HG03064 (cell line): ENCODE data around the gene LDHAL6A.
"Not testable (repeated sequence)": the region's sequence is repeated elsewhere in the genome, so short reads cannot be mapped to it uniquely, and the experiment has no call there.

Experiments
- ATAC-seq: cut with Tn5 transposase; IDR thresholded peaks from one replicate; pipeline ENCODE4 v1.9.1; 2021; ENCODE audit warnings: low read depth; ENCODE audit not compliant: unreplicated experiment

LDHAL6A gene

GRCh38 chr11:18455686-18456372 lies at the start of gene LDHAL6A:
Gene LDHAL6A (plus strand): TSS chr11:18455856. CDS start chr11:18456681, 825 bp downstream.
- no peak for ATAC-seq

- ATAC-seq = not testable (repeated sequence)
Measured at GRCh38 chr11:18407400-18407799, 48.3 kb upstream of the LDHAL6A start.

GRCh38 chr11:18408558-18409291 lies 46.9 kb upstream of the LDHAL6A start:
- no peak for ATAC-seq

GRCh38 chr11:18416459-18416858 lies 39.2 kb upstream of the LDHAL6A start:
- ATAC-seq = no peak

GRCh38 chr11:18419040-18419439 lies 36.6 kb upstream of the LDHAL6A start:
- ATAC-seq = no peak

- ATAC-seq = no peak
Measured at GRCh38 chr11:18420067-18420466, 35.6 kb upstream of the LDHAL6A start.

- ATAC-seq = no peak
Measured at GRCh38 chr11:18427240-18427639, 28.4 kb upstream of the LDHAL6A start.

- ATAC-seq = no peak
Measured at GRCh38 chr11:18429332-18429731, 26.3 kb upstream of the LDHAL6A start.

GRCh38 chr11:18438691-18439090 lies 17.0 kb upstream of the LDHAL6A start:
- ATAC-seq = no peak

GRCh38 chr11:18449251-18449650 lies 6.4 kb upstream of the LDHAL6A start:
- ATAC-seq = no peak

- ATAC-seq = no peak
Measured at GRCh38 chr11:18452927-18453326, 2.7 kb upstream of the LDHAL6A start.

GRCh38 chr11:18457450-18457849 lies 1.8 kb downstream of the LDHAL6A start:
- no peak for ATAC-seq

GRCh38 chr11:18459634-18460033 lies 4.0 kb downstream of the LDHAL6A start:
- ATAC-seq = no peak

GRCh38 chr11:18461909-18462308 lies 6.3 kb downstream of the LDHAL6A start:
- no peak for ATAC-seq

- no peak for ATAC-seq
Measured at GRCh38 chr11:18463439-18463838, 7.8 kb downstream of the LDHAL6A start.

- ATAC-seq = no peak
Measured at GRCh38 chr11:18466402-18466801, 10.7 kb downstream of the LDHAL6A start.

- ATAC-seq = no peak
Measured at GRCh38 chr11:18468059-18468458, 12.4 kb downstream of the LDHAL6A start.

GRCh38 chr11:18468961-18469360 lies 13.3 kb downstream of the LDHAL6A start:
- ATAC-seq = no peak

GRCh38 chr11:18471995-18472394 lies 16.3 kb downstream of the LDHAL6A start:
- no peak for ATAC-seq

- no peak for ATAC-seq
Measured at GRCh38 chr11:18472587-18472986, 16.9 kb downstream of the LDHAL6A start.

- no peak for ATAC-seq
Measured at GRCh38 chr11:18479063-18479462, 23.4 kb downstream of the LDHAL6A start.

- no peak for ATAC-seq
Measured at GRCh38 chr11:18485913-18486528, 30.4 kb downstream of the LDHAL6A start.
